IMR-90 (cell line): ENCODE measurements around the gene PACS1. TPM values are rescaled to one million over a fixed set of nuclear protein-coding genes. Genes with fewer than 3 reads are reported as not detected.

Experiments
- polyA plus RNA-seq, 3 experiments: library from polyadenylated mRNA; depleted of rRNA; stranded (reverse); fragments of >200 nt; gene quantifications; 2 replicates each; pipeline ENCODE4 v1.2.3, GENCODE V29; 2012; ENCODE audit warnings: low replicate concordance in 1 of 3
- total RNA-seq: library from RNA; depleted of rRNA; stranded (reverse); fragments of >200 nt; gene quantifications from 2 replicates; pipeline ENCODE4 v1.2.3, GENCODE V29; 2012; rRNA removed

Gene PACS1
- total and polyA plus RNA-seq, 2 of the 4 experiments (the other 2 are of a cell fraction), result 7.3 to 32.0 TPM

Other genes with a start within 250 kb of the PACS1 start
- 0.36 TPM in 1 of 2 replicates, not detected in the other for gene SNX32, start 236.3 kb upstream of the PACS1 start, total RNA-seq
- 0.69 and 0.79 TPM in 2 replicates for gene SNX32, start 236.3 kb upstream of the PACS1 start, polyA plus RNA-seq (2012; rRNA removed)
- gene CFL1, start 212.1 kb upstream of the PACS1 start, total RNA-seq, result 919 and 960 TPM in 2 replicates
- 2,231 and 2,466 TPM in 2 replicates for gene CFL1, start 212.1 kb upstream of the PACS1 start, polyA plus RNA-seq (2012; rRNA removed)
- 22.5 and 23.7 TPM in 2 replicates for gene MUS81, start 209.8 kb upstream of the PACS1 start, total RNA-seq
- gene MUS81, start 209.8 kb upstream of the PACS1 start, polyA plus RNA-seq (2012; rRNA removed), result 47.9 and 57.0 TPM in 2 replicates
- gene EFEMP2, start 197.5 kb upstream of the PACS1 start, total RNA-seq, result 62.7 and 69.2 TPM in 2 replicates
- 431 and 601 TPM in 2 replicates for gene EFEMP2, start 197.5 kb upstream of the PACS1 start, polyA plus RNA-seq (2012; rRNA removed)
- 0.18 TPM in 1 of 2 replicates, not detected in the other for gene CTSW, start 190.4 kb upstream of the PACS1 start, total RNA-seq
- 0.07 and 0.23 TPM in 2 replicates for gene CTSW, start 190.4 kb upstream of the PACS1 start, polyA plus RNA-seq (2012; rRNA removed)
- gene FIBP, start 181.8 kb upstream of the PACS1 start, total RNA-seq, result 119 and 182 TPM in 2 replicates
- 141 and 163 TPM in 2 replicates for gene FIBP, start 181.8 kb upstream of the PACS1 start, polyA plus RNA-seq (2012; rRNA removed)
- gene CCDC85B, start 179.6 kb upstream of the PACS1 start, total RNA-seq, result 17.6 and 21.9 TPM in 2 replicates
- 35.4 and 62.1 TPM in 2 replicates for gene CCDC85B, start 179.6 kb upstream of the PACS1 start, polyA plus RNA-seq (2012; rRNA removed)
- 17.2 and 26.1 TPM in 2 replicates for gene FOSL1, start 169.9 kb upstream of the PACS1 start, total RNA-seq
- gene FOSL1, start 169.9 kb upstream of the PACS1 start, polyA plus RNA-seq (2012; rRNA removed), result 97.4 and 107 TPM in 2 replicates
- gene C11orf68, start 151.2 kb upstream of the PACS1 start, total RNA-seq, result 19.4 and 20.3 TPM in 2 replicates
- 96.1 and 104 TPM in 2 replicates for gene C11orf68, start 151.2 kb upstream of the PACS1 start, polyA plus RNA-seq (2012; rRNA removed)
- gene DRAP1, start 150.8 kb upstream of the PACS1 start, total RNA-seq, result 237 and 339 TPM in 2 replicates
- 344 and 428 TPM in 2 replicates for gene DRAP1, start 150.8 kb upstream of the PACS1 start, polyA plus RNA-seq (2012; rRNA removed)
- gene TSGA10IP, start 124.8 kb upstream of the PACS1 start, total RNA-seq, result under 0.01 TPM in 1 of 2 replicates, not detected in the other
- gene TSGA10IP, start 124.8 kb upstream of the PACS1 start, polyA plus RNA-seq (2012; rRNA removed), result 0.19 and 0.21 TPM in 2 replicates
- gene SART1, start 108.5 kb upstream of the PACS1 start, total RNA-seq, result 25.5 and 32.5 TPM in 2 replicates
- gene SART1, start 108.5 kb upstream of the PACS1 start, polyA plus RNA-seq (2012; rRNA removed), result 42.2 and 43.5 TPM in 2 replicates
- 43.0 and 62.6 TPM in 2 replicates for gene EIF1AD, start 68.1 kb upstream of the PACS1 start, total RNA-seq
- 30.0 and 32.5 TPM in 2 replicates for gene EIF1AD, start 68.1 kb upstream of the PACS1 start, polyA plus RNA-seq (2012; rRNA removed)
- gene BANF1, start 67.8 kb upstream of the PACS1 start, total RNA-seq, result 35.0 and 36.6 TPM in 2 replicates
- gene BANF1, start 67.8 kb upstream of the PACS1 start, polyA plus RNA-seq (2012; rRNA removed), result 242 and 249 TPM in 2 replicates
- gene CST6, start 58.3 kb upstream of the PACS1 start, total RNA-seq, result 0.28 and 0.54 TPM in 2 replicates
- gene CST6, start 58.3 kb upstream of the PACS1 start, polyA plus RNA-seq (2012; rRNA removed), result 3.0 and 4.9 TPM in 2 replicates
- 0.18 and 0.28 TPM in 2 replicates for gene CATSPER1, start 43.8 kb upstream of the PACS1 start, total RNA-seq
- 0.91 and 1.0 TPM in 2 replicates for gene CATSPER1, start 43.8 kb upstream of the PACS1 start, polyA plus RNA-seq (2012; rRNA removed)
- gene GAL3ST3, start 21.1 kb upstream of the PACS1 start, total RNA-seq, result not detected in 2 replicates
- gene GAL3ST3, start 21.1 kb upstream of the PACS1 start, polyA plus RNA-seq (2012; rRNA removed), result 0.19 TPM in 2 replicates
- 120 and 164 TPM in 2 replicates for gene SF3B2, start 17.9 kb upstream of the PACS1 start, total RNA-seq
- gene SF3B2, start 17.9 kb upstream of the PACS1 start, polyA plus RNA-seq (2012; rRNA removed), result 110 and 122 TPM in 2 replicates
- gene KLC2, start 187.4 kb downstream of the PACS1 start, total RNA-seq, result 6.9 and 7.9 TPM in 2 replicates
- 22.0 and 26.4 TPM in 2 replicates for gene KLC2, start 187.4 kb downstream of the PACS1 start, polyA plus RNA-seq (2012; rRNA removed)
- gene RAB1B, start 198.4 kb downstream of the PACS1 start, total RNA-seq, result 76.9 and 83.7 TPM in 2 replicates
- 248 and 296 TPM in 2 replicates for gene RAB1B, start 198.4 kb downstream of the PACS1 start, polyA plus RNA-seq (2012; rRNA removed)
- gene CNIH2, start 207.9 kb downstream of the PACS1 start, total RNA-seq, result 0.54 and 0.83 TPM in 2 replicates
- gene CNIH2, start 207.9 kb downstream of the PACS1 start, polyA plus RNA-seq (2012; rRNA removed), result 3.4 and 5.2 TPM in 2 replicates
- 128 and 134 TPM in 2 replicates for gene YIF1A, start 218.9 kb downstream of the PACS1 start, total RNA-seq
- 207 and 219 TPM in 2 replicates for gene YIF1A, start 218.9 kb downstream of the PACS1 start, polyA plus RNA-seq (2012; rRNA removed)
- not detected in 2 replicates for gene TMEM151A, start 221.6 kb downstream of the PACS1 start, total RNA-seq
- gene TMEM151A, start 221.6 kb downstream of the PACS1 start, polyA plus RNA-seq (2012; rRNA removed), result 0.03 and 0.07 TPM in 2 replicates
- 19.5 and 25.6 TPM in 2 replicates for gene CD248, start 246.8 kb downstream of the PACS1 start, total RNA-seq
- gene CD248, start 246.8 kb downstream of the PACS1 start, polyA plus RNA-seq (2012; rRNA removed), result 209 and 223 TPM in 2 replicates